NOMO-1 (cell line): ENCODE data around the gene APC.
A peak's percentile ranks its signal among the peaks of the same experiment; 100 is the strongest.
"Not testable (repeated sequence)": the region's sequence is repeated elsewhere in the genome, so short reads cannot be mapped to it uniquely, and the experiment has no call there.

Source experiments
- DNase-seq, 2 experiments: peaks; one replicate each; lab custom pipeline; 2025; ENCODE audit not compliant: unreplicated experiment in 2 of 2; lab: John Stamatoyannopoulos, UW

The APC gene

GRCh38 chr5:112848116-112848811, 110.6 kb downstream of the APC start:
- peak; percentile 26 to 75 for DNase-seq

- no peak for DNase-seq
Observed at GRCh38 chr5:112849912-112850311, 112.2 kb downstream of the APC start.

- no peak for DNase-seq
Observed at GRCh38 chr5:112854651-112855050, 117.0 kb downstream of the APC start.

GRCh38 chr5:112857866-112858265, 120.2 kb downstream of the APC start:
- no peak for DNase-seq

GRCh38 chr5:112860571-112860928, 122.9 kb downstream of the APC start:
- not testable (repeated sequence) for DNase-seq

- DNase-seq, result peak; percentile 94 to 96
Observed at GRCh38 chr5:112860929-112861637, 123.4 kb downstream of the APC start, which contains the start of gene SRP19. Gene SRP19 (plus strand): TSS chr5:112861287. CDS start chr5:112861377, 90 bp downstream.

GRCh38 chr5:112861638-112861985, 123.9 kb downstream of the APC start:
- DNase-seq, result no peak

GRCh38 chr5:112862085-112862484, 124.4 kb downstream of the APC start:
- DNase-seq, result no peak

GRCh38 chr5:112863549-112863948, 125.9 kb downstream of the APC start:
- DNase-seq, result no peak

GRCh38 chr5:112865128-112865527, 127.4 kb downstream of the APC start:
- no peak for DNase-seq

GRCh38 chr5:112866739-112867138, 129.1 kb downstream of the APC start:
- DNase-seq, result no peak

- DNase-seq, result no peak
Observed at GRCh38 chr5:112867411-112867810, 129.7 kb downstream of the APC start.

GRCh38 chr5:112869948-112870347, 132.3 kb downstream of the APC start:
- no peak for DNase-seq

- DNase-seq, result peak in 1 of 2 experiments; percentile 38
Observed at GRCh38 chr5:112870966-112871365, 133.3 kb downstream of the APC start.

- no peak for DNase-seq
Observed at GRCh38 chr5:112876362-112876761, 138.7 kb downstream of the APC start.

GRCh38 chr5:112878101-112878500, 140.4 kb downstream of the APC start:
- no peak for DNase-seq

- DNase-seq, result no peak
Observed at GRCh38 chr5:112878760-112879159, 141.1 kb downstream of the APC start.

GRCh38 chr5:112880219-112880964, 142.7 kb downstream of the APC start:
- DNase-seq, result no peak

- DNase-seq, result no peak
Observed at GRCh38 chr5:112883192-112883591, 145.5 kb downstream of the APC start.

- DNase-seq, result no peak
Observed at GRCh38 chr5:112885001-112885400, 147.3 kb downstream of the APC start.

- no peak for DNase-seq
Observed at GRCh38 chr5:112886975-112887374, 149.3 kb downstream of the APC start.

- not testable (repeated sequence) for DNase-seq
Observed at GRCh38 chr5:112892066-112892465, 154.4 kb downstream of the APC start.
